GM12872 (cell line): ENCODE measurements around the gene RAD54L.

Experiments
- CTCF ChIP-seq: IDR thresholded peaks from 3 replicates; pipeline ENCODE4 v1.5.1; 2011; ENCODE audit warnings: low read depth, mild to moderate bottlenecking, low read length, moderate library complexity; ENCODE audit not compliant: insufficient read depth

Gene RAD54L

GRCh38 chr1:46275030-46275337 lies 27.4 kb downstream of the RAD54L start:
- TF ChIP-seq CTCF: no peak

GRCh38 chr1:46277658-46278373 lies 30.3 kb downstream of the RAD54L start:
- TF ChIP-seq CTCF: no peak

- TF ChIP-seq CTCF: no peak
Observed at GRCh38 chr1:46278807-46279206, 31.2 kb downstream of the RAD54L start.

GRCh38 chr1:46280092-46280491 lies 32.5 kb downstream of the RAD54L start:
- TF ChIP-seq CTCF: no peak

- no peak for TF ChIP-seq CTCF
Observed at GRCh38 chr1:46281021-46281420, 33.5 kb downstream of the RAD54L start.

GRCh38 chr1:46284058-46284457 lies 36.5 kb downstream of the RAD54L start:
- TF ChIP-seq CTCF: no peak

GRCh38 chr1:46284597-46285564 lies 37.3 kb downstream of the RAD54L start:
- TF ChIP-seq CTCF: no peak
